Aorta (tissue), 5 donors: ENCODE data around the gene ZNF263. TPM values are rescaled to one million over a fixed set of nuclear protein-coding genes. Genes with fewer than 3 reads are reported as not detected.

ENCODE experiments used
- ATAC-seq: fragments of 200-7000 bp; cut with Tn5 transposase; one replicate; pipeline ENCODE4 v1.9.1; 2022; ENCODE audit warnings: moderate library complexity; ENCODE audit not compliant: low FRiP score
- DNase-seq, 2 donors: peaks; one replicate each; pipeline ENCODE4 v3.0.0-alpha.2; 2020
- H3K27ac ChIP-seq, 2 donors: one replicate each; pipeline ENCODE4 v1.5.1; 2013; ENCODE audit warnings: low read length in 2 of 2, mild to moderate bottlenecking in 2 of 2, moderate library complexity in 2 of 2, control low read depth in 1 of 2, inconsistent platforms in 1 of 2, low read depth in 1 of 2
- H3K27me3 ChIP-seq, 2 donors: one replicate each; pipeline ENCODE4 v1.6.1; 2013; ENCODE audit warnings: control low read depth in 1 of 2, low read length in 1 of 2, mild to moderate bottlenecking in 1 of 2, moderate library complexity in 1 of 2; ENCODE audit not compliant: insufficient read depth in 2 of 2, control insufficient read depth in 1 of 2
- H3K36me3 ChIP-seq, 2 donors: one replicate each; pipeline ENCODE4 v1.6.1; 2013; ENCODE audit warnings: control low read depth in 1 of 2, low read length in 1 of 2, mild to moderate bottlenecking in 1 of 2; ENCODE audit not compliant: insufficient read depth in 2 of 2, control insufficient read depth in 1 of 2
- H3K4me1 ChIP-seq, 2 donors: one replicate each; pipeline ENCODE4 v1.6.1; 2013; ENCODE audit warnings: low read length in 2 of 2, control low read depth in 1 of 2, mild to moderate bottlenecking in 1 of 2, moderate library complexity in 1 of 2; ENCODE audit not compliant: insufficient read depth in 2 of 2, control insufficient read depth in 1 of 2
- H3K4me3 ChIP-seq, 2 donors: one replicate each; pipeline ENCODE4 v1.5.1; 2013; ENCODE audit warnings: low read length in 2 of 2, control low read depth in 1 of 2, mild to moderate bottlenecking in 1 of 2
- H3K9me3 ChIP-seq: one replicate; pipeline ENCODE4 v1.6.1; 2013; ENCODE audit warnings: mild to moderate bottlenecking, low read length; ENCODE audit not compliant: control insufficient read depth
- WGBS, 2 donors: extraction: QIAGEN DNeasy Blood & Tissue Kit; methylation state at CpG; one replicate each; pipeline ENCODE4 v1.1.7; 2013; 5-methylcytosine and 5-hydroxymethylcytosine counted together
- intact Hi-C, 2 donors: fragments of 100-400 bp; cut with DNase I; formaldehyde crosslinking; loops; one replicate each; pipeline versions ENCODE4 v1.14.2 to v1.15.0; 2022
- polyA plus RNA-seq, 2 donors: library from polyadenylated mRNA; stranded (reverse); fragments of 200-250 nt; gene quantifications; one replicate each; pipeline ENCODE4 v1.2.3, GENCODE V29; 2013
- total RNA-seq, 2 donors: library from RNA; stranded (reverse); fragmentation: NEBNext Ultra II Directional; extraction: Animal tissue kit (Norgen Biotek cat#: 25700); gene quantifications; one replicate each; pipeline ENCODE4 v1.2.1, GENCODE V29; 2021
- donor health status: healthy with polysubstance abuse.
- donor health status: Bipolar disorder and iron deficiency.
- donor health status: DM: no; HTN: no; CAD: no.
- donor health status: DM: no; HTN: no; CAD: no.
- donor health status: DM: yes; HTN: yes; CAD: no.

ZNF263 gene
- total and polyA plus RNA-seq, 4 donors: 8.3 to 27.4 (median 21.7) TPM

- WGBS, 2 donors: 82 to 85% methylated on average over 5 of the region's 5 CpGs
- Histone ChIP-seq H3K27me3 (no peaks in the 10 kb centered on the region), H3K36me3 (no peaks in the 10 kb centered on the region), H3K4me3 (no peak overlapping the region), H3K9me3 (no peaks in the 10 kb centered on the region), H3K4me1 (no peaks in the 10 kb centered on the region), H3K27ac (no peak overlapping the region)
- no peak for DNase-seq
- no peak for ATAC-seq
- intact Hi-C loops: loop anchor here in 1 of 2 donors (5.0 kb wide), 1 partner anchor 44 kb away; no protein-coding TSS in a partner anchor
Observed at GRCh38 chr16:3276679-3277078, 6.6 kb upstream of the ZNF263 start.

GRCh38 chr16:3281222-3281820 is 2.0 kb upstream of the ZNF263 start:
- no peaks in the 10 kb centered on the region for H3K4me1 ChIP-seq
- intact Hi-C loops: loop anchor here (5.0 to 10.0 kb wide), 3 partner anchors 121 to 176 kb away; partner anchors contain the start of genes ZNF174 (in 1 of the 2) and ZSCAN32 (in 1 of the 2)
- no peak overlapping the region for H3K27ac ChIP-seq
- no peak overlapping the region for H3K4me3 ChIP-seq
- DNase-seq: no peak
- H3K9me3 ChIP-seq: peaks cover 4% of the 10 kb centered on the region
- 92 to 93% methylated on average over 6 of the region's 6 CpGs for WGBS, 2 donors
- peaks cover 4 to 5% of the 10 kb centered on the region in 2 donors for H3K36me3 ChIP-seq
- ATAC-seq: no peak
- H3K27me3 ChIP-seq: no peaks in the 10 kb centered on the region

- intact Hi-C loops: loop anchor here (2.0 to 10.0 kb wide), 5 partner anchors 15 to 261 kb away; partner anchors contain the start of genes TNFRSF12A (in 1 of the 2), ZNF174 (in 1 of the 2) and ZSCAN32 (in 1 of the 2)
- ATAC-seq (peak; percentile 45), DNase-seq (no peak)
Observed at GRCh38 chr16:3282103-3282729, 1.1 kb upstream of the ZNF263 start.

GRCh38 chr16:3283543-3284447 is 504 bp downstream of the ZNF263 start:
- intact Hi-C loops: loop anchor here (2.0 to 10.0 kb wide), 5 partner anchors 17 to 263 kb away; partner anchors contain the start of genes TNFRSF12A (in 1 of the 2), ZNF174 (in 1 of the 2) and ZSCAN32 (in 1 of the 2)
- DNase-seq (peak; percentile 55 to 78), ATAC-seq (no peak)
- H3K27ac ChIP-seq: peak overlapping the region; percentile 73 to 84
- no peaks in the 10 kb centered on the region for H3K27me3 ChIP-seq
- no peaks in the 10 kb centered on the region for H3K4me1 ChIP-seq
- peaks cover 6% of the 10 kb centered on the region for H3K9me3 ChIP-seq
- WGBS, 2 donors: 5 to 6% methylated on average over 52 to 56 of the region's 56 CpGs
- H3K36me3 ChIP-seq: peaks cover 4 to 9% of the 10 kb centered on the region in 2 donors
- peak overlapping the region; percentile 77 to 80 for H3K4me3 ChIP-seq

More at GRCh38 chr16:3282103-3282729, 1.1 kb upstream of the ZNF263 start:
- WGBS, 2 donors: 14 to 16% methylated on average over 29 of the region's 29 CpGs
- H3K4me3 ChIP-seq: peak overlapping the region; percentile 22 to 51
- H3K27ac ChIP-seq: peak overlapping the region in 1 of 2 donors; percentile 34
- no peaks in the 10 kb centered on the region for H3K27me3 ChIP-seq
- peaks cover 4 to 7% of the 10 kb centered on the region in 2 donors for H3K36me3 ChIP-seq
- H3K4me1 ChIP-seq: no peaks in the 10 kb centered on the region
- peaks cover 4% of the 10 kb centered on the region for H3K9me3 ChIP-seq

- Histone ChIP-seq H3K4me1 (no peaks in the 10 kb centered on the region), H3K4me3 (no peak overlapping the region), H3K9me3 (peaks cover 15% of the 10 kb centered on the region), H3K36me3 (peaks cover 10 to 15% of the 10 kb centered on the region in 2 donors), H3K27me3 (no peaks in the 10 kb centered on the region), H3K27ac (no peak overlapping the region)
- ATAC-seq (no peak), DNase-seq (no peak)
- intact Hi-C loops: loop anchor here in 1 of 2 donors (10.0 kb wide), 1 partner anchor 170 kb away; no protein-coding TSS in a partner anchor
- WGBS, 2 donors: 79 to 90% methylated on average over 6 of the region's 6 CpGs
Observed at GRCh38 chr16:3285131-3285530, 1.8 kb downstream of the ZNF263 start.

GRCh38 chr16:3289998-3290673 is 6.8 kb downstream of the ZNF263 start:
- H3K27ac ChIP-seq: no peak overlapping the region
- ATAC-seq (no peak), DNase-seq (no peak)
- H3K9me3 ChIP-seq: peaks cover 33% of the 10 kb centered on the region
- H3K27me3 ChIP-seq: no peaks in the 10 kb centered on the region
- no peak overlapping the region for H3K4me3 ChIP-seq
- intact Hi-C loops: loop anchor here in 1 of 2 donors (10.0 kb wide), 1 partner anchor 165 kb away; no protein-coding TSS in a partner anchor
- H3K36me3 ChIP-seq: peaks cover 25 to 26% of the 10 kb centered on the region in 2 donors
- 98 to 99% methylated on average over 16 of the region's 16 CpGs for WGBS, 2 donors
- no peaks in the 10 kb centered on the region for H3K4me1 ChIP-seq

- no peak for DNase-seq
- Histone ChIP-seq H3K4me1 (no peaks in the 10 kb centered on the region), H3K4me3 (no peak overlapping the region), H3K36me3 (peaks cover 18 to 22% of the 10 kb centered on the region in 2 donors), H3K27ac (no peak overlapping the region), H3K9me3 (peaks cover 32% of the 10 kb centered on the region), H3K27me3 (no peaks in the 10 kb centered on the region)
- ATAC-seq: no peak
- 62 to 75% methylated on average over 3 of the region's 3 CpGs for WGBS, 2 donors
- intact Hi-C loops: no loop called here
Observed at GRCh38 chr16:3292604-3293003, 9.3 kb downstream of the ZNF263 start.

- DNase-seq (no peak), ATAC-seq (no peak)
- Histone ChIP-seq H3K36me3 (peaks cover 9 to 15% of the 10 kb centered on the region in 2 donors), H3K27ac (no peak overlapping the region), H3K4me1 (no peaks in the 10 kb centered on the region), H3K4me3 (no peak overlapping the region), H3K27me3 (no peaks in the 10 kb centered on the region), H3K9me3 (peaks cover 23% of the 10 kb centered on the region)
- intact Hi-C loops: no loop called here
- 18 to 28% methylated on average over 41 to 45 of the region's 45 CpGs for WGBS, 2 donors
Observed at GRCh38 chr16:3295209-3295608, 11.9 kb downstream of the ZNF263 start.
